WI38 (cell line): ENCODE measurements around the gene KCNQ2.

Experiments used
- H3K4me3 ChIP-seq: 2 replicates; pipeline ENCODE4 v1.5.1; 2011; ENCODE audit warnings: low read depth, mild to moderate bottlenecking, control low read depth, low read length
- TF ChIP-seq, protein P1 (sequence below): IDR thresholded peaks from 2 replicates; pipeline ENCODE4 v1.5.1; 2012; ENCODE audit warnings: low read depth, mild to moderate bottlenecking, control low read depth, low read length

The KCNQ2 gene

DNA sequence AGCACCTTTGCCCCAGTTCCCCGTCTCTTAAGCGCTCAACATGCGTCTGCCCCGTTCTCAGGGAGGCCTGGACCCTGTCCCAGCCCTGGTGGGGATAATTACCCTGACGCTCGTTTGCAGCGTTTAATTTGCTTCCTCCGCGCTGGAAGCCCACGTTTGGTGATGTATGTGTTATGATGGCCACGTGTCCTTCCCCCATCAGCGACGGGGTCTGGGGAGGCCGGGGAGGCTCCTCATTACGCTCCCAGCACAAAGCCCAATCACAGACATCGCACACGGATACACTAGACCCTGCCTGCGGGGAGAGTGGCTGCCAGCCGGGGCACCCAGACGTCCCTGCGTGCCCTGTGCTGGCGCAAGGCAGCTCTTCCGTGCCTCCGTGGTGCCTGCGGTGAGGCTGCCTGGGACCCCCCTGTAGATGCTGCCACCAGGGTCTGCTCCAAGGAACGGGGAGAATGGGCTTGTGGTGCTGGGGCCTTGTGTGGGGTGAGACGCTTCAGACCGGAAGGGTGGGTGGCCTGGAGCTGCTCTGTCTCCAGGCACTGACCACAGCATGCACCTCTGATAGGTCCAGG lies 101.1 kb downstream of the KCNQ2 start:
- no peak overlapping the region for H3K4me3 ChIP-seq
- TF ChIP-seq, protein P1, sequence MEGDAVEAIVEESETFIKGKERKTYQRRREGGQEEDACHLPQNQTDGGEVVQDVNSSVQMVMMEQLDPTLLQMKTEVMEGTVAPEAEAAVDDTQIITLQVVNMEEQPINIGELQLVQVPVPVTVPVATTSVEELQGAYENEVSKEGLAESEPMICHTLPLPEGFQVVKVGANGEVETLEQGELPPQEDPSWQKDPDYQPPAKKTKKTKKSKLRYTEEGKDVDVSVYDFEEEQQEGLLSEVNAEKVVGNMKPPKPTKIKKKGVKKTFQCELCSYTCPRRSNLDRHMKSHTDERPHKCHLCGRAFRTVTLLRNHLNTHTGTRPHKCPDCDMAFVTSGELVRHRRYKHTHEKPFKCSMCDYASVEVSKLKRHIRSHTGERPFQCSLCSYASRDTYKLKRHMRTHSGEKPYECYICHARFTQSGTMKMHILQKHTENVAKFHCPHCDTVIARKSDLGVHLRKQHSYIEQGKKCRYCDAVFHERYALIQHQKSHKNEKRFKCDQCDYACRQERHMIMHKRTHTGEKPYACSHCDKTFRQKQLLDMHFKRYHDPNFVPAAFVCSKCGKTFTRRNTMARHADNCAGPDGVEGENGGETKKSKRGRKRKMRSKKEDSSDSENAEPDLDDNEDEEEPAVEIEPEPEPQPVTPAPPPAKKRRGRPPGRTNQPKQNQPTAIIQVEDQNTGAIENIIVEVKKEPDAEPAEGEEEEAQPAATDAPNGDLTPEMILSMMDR, result no peak

GRCh38 chr20:63370618-63371187 lies 101.8 kb downstream of the KCNQ2 start:
- H3K4me3 ChIP-seq, result no peak overlapping the region
- TF ChIP-seq, protein P1, result no peak

GRCh38 chr20:63369724-63370617 lies 102.5 kb downstream of the KCNQ2 start:
- H3K4me3 ChIP-seq, result no peak overlapping the region
- TF ChIP-seq, protein P1, result no peak

DNA sequence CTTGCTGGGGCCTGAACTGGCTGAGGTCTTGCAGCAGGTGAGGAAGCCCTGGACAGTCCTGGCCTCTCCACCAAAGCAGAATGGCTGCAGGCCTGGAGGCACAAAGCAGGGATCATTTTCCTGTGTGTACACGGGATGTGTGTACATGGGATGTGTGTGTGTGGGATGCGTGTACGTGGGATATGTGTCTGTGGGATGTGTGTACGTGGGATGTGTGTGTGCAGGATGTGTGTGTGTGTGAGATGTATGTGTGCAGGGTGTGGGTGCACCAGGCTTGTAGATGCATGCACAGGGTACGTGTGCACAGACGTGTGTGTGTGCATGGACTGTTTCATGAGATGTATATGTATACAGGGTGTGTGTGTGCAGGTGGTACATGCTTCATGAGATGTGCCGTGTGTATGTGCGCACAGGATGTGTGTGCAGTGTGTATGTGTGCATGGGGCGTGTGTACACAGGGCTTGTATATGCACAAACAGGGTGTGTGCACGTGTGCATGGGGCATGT lies 103.4 kb downstream of the KCNQ2 start:
- no peak overlapping the region for H3K4me3 ChIP-seq
- TF ChIP-seq, protein P1, result no peak

DNA sequence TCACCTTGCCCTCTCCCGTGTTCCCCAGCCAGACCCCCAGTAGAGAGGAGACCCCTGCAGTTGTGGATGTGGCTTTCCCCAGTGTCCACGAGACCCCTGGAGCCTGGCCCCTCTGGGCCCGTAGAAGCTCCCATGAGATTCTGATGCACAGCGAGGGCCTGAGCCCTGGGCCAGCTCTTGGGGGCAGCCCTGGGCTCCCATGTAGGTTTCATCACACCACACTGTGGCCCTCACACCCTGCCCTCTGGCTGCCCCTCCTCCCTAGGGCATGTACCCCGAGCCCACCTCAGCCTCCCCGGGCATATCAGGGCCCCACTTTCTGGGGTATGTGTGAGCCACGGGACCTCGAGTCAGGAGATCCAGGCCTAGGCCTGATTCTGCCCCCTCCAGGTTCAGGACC lies 104.3 kb downstream of the KCNQ2 start:
- TF ChIP-seq, protein P1, result no peak
- no peak overlapping the region for H3K4me3 ChIP-seq

DNA sequence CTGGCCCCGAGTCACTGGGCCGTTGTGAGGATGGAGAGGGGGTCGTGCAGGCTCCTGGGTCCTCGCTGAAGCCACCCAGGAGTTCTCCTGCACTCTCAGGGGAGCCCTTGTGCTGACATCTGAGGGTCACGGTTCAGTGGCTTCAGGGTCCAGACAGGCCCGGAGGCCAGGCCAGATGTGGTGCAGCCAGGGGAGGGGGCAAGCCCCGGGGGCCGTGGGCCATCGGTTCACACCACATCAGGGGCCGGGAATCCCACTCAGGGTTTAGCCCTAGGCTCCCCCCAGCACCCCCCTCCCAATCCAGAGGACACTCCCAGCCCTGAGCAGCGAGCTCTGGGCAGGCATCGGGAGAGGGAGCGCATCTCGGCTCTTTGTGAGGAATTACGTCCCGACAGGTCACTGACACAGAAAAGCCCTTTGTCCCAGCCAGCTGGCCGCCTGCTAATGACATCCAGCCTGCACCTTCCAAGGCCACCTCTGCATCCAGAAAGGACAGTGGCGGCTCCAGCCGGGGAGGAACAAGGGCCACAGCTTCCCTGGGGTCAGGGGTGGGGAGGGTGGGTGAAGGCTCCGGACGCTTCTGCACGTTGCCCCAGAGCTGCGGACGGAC lies 104.9 kb downstream of the KCNQ2 start:
- TF ChIP-seq, protein P1, result no peak
- no peak overlapping the region for H3K4me3 ChIP-seq
